Gastrocnemius medialis (tissue), 4 donors: ENCODE measurements around the gene LDLRAD4. TPM values are rescaled to one million over a fixed set of nuclear protein-coding genes. Genes with fewer than 3 reads are reported as not detected.
A peak's percentile ranks its signal among the peaks of the same experiment; 100 is the strongest.

Experiments used
- ATAC-seq, 2 donors: fragments of 150-250 bp; one replicate each; pipeline ENCODE4 v1.9.1; 2016
- DNase-seq, 2 donors: peaks; one replicate each; pipeline ENCODE4 v3.0.0-alpha.2; 2019
- H3K27ac ChIP-seq, 4 donors: fragments of 200-600 bp; sonication (generic); 1 replicate in 1 of 4; 2 replicates in 3 of 4; pipeline ENCODE4 v1.5.1; 2016 to 2018; ENCODE audit warnings: mild to moderate bottlenecking in 2 of 4, moderate library complexity in 1 of 4
- H3K27me3 ChIP-seq, 3 donors: fragments of 200-600 bp; sonication (generic) in 2 of 3; 1 replicate in 1 of 3; 2 replicates in 2 of 3; pipeline versions ENCODE4 v1.5.1 to v1.6.0; 2016 to 2019; ENCODE audit warnings: mild to moderate bottlenecking in 1 of 3, moderate library complexity in 1 of 3
- H3K36me3 ChIP-seq, 2 donors: fragments of 200-600 bp; sonication (generic) in 1 of 2; one replicate each; pipeline ENCODE4 v1.5.1; 2017 to 2018
- H3K4me1 ChIP-seq, 2 donors: fragments of 200-600 bp; sonication (generic) in 1 of 2; one replicate each; pipeline ENCODE4 v1.5.1; 2016 to 2017; ENCODE audit warnings: mild to moderate bottlenecking in 2 of 2
- H3K4me3 ChIP-seq, 4 donors: fragments of 200-600 bp; sonication (generic) in 3 of 4; 1 replicate in 1 of 4; 2 replicates in 3 of 4; pipeline ENCODE4 v1.5.1; 2016 to 2019; ENCODE audit warnings: mild to moderate bottlenecking in 2 of 4
- H3K9me3 ChIP-seq, 3 donors: fragments of 200-600 bp; sonication (generic) in 2 of 3; 1 replicate in 1 of 3; 2 replicates in 2 of 3; pipeline ENCODE4 v1.5.1; 2016 to 2019
- POLR2A ChIP-seq, 2 donors: fragments of 450-650 bp; IDR thresholded peaks; one replicate each; pipeline ENCODE4 v1.6.1; 2017; ENCODE audit warnings: antibody characterized with exemption in 2 of 2, mild to moderate bottlenecking in 2 of 2, moderate library complexity in 2 of 2
- in situ Hi-C, 4 donors: fragments of 200-750 bp; cut with MboI; loops; one replicate each; pipeline versions ENCODE4 v1.15.0 to v1.8.0; 2017; ENCODE audit warnings: low sequenced_read_pairs in 4 of 4
- intact Hi-C: fragments of 100-400 bp; cut with DNase I; formaldehyde crosslinking; loops from one replicate; pipeline ENCODE4 v1.15.1; 2023; ENCODE audit warnings: low total_unique reads
- total RNA-seq, 4 donors: library from RNA; depleted of rRNA; stranded (reverse); fragments of >200 nt; gene quantifications; one replicate each; pipeline versions ENCODE4 v1.1.0 to v1.2.3, GENCODE V29; 2016
- TF ChIP-seq, protein P1 (sequence below), 5 experiments: fragments of 450-650 bp in 3 of 5; fragments of 200-600 bp in 2 of 5; sonication (generic) in 2 of 5; IDR thresholded peaks in 4 of 5; conservative IDR thresholded peaks in 1 of 5; 1 replicate in 4 of 5; 2 replicates in 1 of 5; pipeline ENCODE4 v1.5.1; 2016 to 2019; ENCODE audit warnings: antibody characterized with exemption in 5 of 5, mild to moderate bottlenecking in 3 of 5, moderate library complexity in 3 of 5

LDLRAD4 gene
- total RNA-seq, 4 donors from 2014 or later: 3.9 to 11.1 (median 6.5) TPM

DNA sequence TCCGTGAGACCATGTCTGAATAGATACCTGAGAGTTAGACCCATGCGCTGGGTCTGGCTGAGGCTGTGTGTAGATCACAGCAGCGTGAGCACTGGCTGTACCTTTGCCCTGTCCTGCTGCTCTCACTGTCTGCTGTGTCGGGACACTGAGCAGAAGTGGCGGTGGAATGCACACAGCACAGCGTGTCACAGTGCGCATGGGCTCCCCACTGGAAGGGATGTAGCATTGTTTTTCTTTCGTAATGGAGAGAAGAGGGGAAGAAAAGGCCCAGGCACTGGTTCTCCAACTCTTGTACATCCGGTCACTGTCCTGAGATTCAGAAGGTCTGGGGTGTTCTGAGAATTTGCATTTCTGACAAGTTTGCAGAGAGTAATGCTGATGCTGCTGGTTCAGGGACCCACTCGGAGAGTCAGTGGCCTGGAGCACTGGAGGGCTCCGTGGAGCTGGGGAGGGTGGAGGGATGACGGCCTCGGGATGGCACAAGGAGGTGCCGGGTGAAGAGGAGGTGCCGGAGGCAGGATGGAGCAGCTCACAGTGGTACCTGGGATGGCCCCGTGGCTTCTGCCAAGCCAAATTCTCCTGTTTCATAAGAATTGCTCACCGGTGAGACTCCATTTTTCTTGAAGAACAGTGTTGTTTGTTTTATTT lies 252.8 kb downstream of the LDLRAD4 start:
- in situ Hi-C loops: loop anchor here in 1 of 4 donors (25.0 kb wide), 1 partner anchor 109 kb away; no protein-coding TSS in a partner anchor

DNA sequence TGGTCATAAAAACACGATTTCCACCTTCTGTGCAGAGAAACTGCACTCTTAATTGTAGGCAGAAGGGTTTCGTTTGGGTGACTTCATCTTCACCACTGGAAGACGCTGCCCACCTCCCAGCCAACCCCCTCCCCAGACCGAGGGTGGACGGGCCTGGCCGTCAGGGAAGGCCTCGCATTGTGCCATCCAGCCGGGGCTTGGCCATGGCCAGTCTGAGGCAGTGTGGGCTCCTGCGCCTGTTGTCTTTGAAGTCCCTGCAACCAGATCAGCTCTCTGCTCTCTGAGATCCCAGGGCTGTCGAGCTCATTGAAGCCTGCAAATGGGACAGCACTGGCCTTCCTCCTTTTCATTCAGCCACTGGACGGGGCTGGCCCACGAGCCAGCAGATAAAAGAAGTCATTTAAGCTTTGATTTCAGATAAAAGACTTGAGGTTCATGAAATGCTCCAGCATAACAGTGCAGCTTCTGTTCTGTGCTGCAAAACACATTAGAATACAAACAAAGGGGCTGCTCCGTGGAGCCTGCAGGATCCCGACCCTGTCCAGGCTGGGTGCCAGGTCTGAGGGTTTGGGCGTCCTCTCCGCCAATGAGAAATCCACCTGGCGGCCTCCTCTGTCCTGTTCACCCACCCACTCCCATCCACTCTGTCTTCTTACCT lies 253.5 kb downstream of the LDLRAD4 start:
- TF ChIP-seq, protein P1, sequence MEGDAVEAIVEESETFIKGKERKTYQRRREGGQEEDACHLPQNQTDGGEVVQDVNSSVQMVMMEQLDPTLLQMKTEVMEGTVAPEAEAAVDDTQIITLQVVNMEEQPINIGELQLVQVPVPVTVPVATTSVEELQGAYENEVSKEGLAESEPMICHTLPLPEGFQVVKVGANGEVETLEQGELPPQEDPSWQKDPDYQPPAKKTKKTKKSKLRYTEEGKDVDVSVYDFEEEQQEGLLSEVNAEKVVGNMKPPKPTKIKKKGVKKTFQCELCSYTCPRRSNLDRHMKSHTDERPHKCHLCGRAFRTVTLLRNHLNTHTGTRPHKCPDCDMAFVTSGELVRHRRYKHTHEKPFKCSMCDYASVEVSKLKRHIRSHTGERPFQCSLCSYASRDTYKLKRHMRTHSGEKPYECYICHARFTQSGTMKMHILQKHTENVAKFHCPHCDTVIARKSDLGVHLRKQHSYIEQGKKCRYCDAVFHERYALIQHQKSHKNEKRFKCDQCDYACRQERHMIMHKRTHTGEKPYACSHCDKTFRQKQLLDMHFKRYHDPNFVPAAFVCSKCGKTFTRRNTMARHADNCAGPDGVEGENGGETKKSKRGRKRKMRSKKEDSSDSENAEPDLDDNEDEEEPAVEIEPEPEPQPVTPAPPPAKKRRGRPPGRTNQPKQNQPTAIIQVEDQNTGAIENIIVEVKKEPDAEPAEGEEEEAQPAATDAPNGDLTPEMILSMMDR (IDR thresholded peaks at IDR 0.05 in 4 of 5, conservative IDR thresholded peaks at IDR 0.05 in 1 of 5): no peak
- no peak for TF ChIP-seq POLR2A (IDR thresholded peaks at IDR 0.05)
- in situ Hi-C loops: loop anchor here in 1 of 4 donors (25.0 kb wide), 1 partner anchor 110 kb away; no protein-coding TSS in a partner anchor
- Histone ChIP-seq H3K9me3 (no peaks in the 10 kb centered on the region), H3K27me3 (no peaks in the 10 kb centered on the region), H3K4me3 (no peak overlapping the region), H3K27ac (peak overlapping the region in 1 of 4 donors; percentile 6), H3K36me3 (no peaks in the 10 kb centered on the region), H3K4me1 (no peaks in the 10 kb centered on the region)
- ATAC-seq (no peak), DNase-seq (no peak)
- intact Hi-C loops: no loop called here

More for the DNA sequence above, 252.8 kb downstream of the LDLRAD4 start:
- Histone ChIP-seq H3K27me3 (no peaks in the 10 kb centered on the region), H3K36me3 (no peaks in the 10 kb centered on the region), H3K4me3 (no peak overlapping the region), H3K9me3 (no peaks in the 10 kb centered on the region), H3K27ac (no peak overlapping the region), H3K4me1 (no peaks in the 10 kb centered on the region)
- no peak for TF ChIP-seq POLR2A (IDR thresholded peaks at IDR 0.05)
- TF ChIP-seq, protein P1 (IDR thresholded peaks at IDR 0.05 in 4 of 5, conservative IDR thresholded peaks at IDR 0.05 in 1 of 5): no peak
- DNase-seq: no peak
- intact Hi-C loops: no loop called here
- ATAC-seq: no peak

DNA sequence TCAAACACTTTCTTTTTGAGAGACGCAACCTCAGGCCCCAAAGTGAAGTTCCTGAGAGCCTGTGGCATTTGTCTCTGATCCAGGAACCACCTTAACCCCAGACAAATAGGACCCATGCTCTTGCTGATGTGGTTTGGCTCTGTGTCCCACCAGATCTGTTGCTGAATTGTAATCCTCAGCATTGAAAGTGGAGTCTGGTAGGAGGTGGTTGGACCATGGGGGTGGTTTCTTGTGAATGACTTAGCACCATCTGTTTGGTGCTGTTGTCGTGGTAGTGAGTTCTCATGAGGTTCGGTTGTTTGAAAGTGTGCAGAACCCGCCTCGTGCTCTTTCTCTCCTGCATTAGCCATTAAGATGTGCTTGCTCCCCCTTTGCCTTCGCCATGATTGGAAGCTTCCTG lies 255.2 kb downstream of the LDLRAD4 start:
- H3K9me3 ChIP-seq: no peaks in the 10 kb centered on the region
- ATAC-seq (no peak), DNase-seq (no peak)
- no peak overlapping the region for H3K27ac ChIP-seq
- no peak for TF ChIP-seq POLR2A (IDR thresholded peaks at IDR 0.05)
- TF ChIP-seq, protein P1 (IDR thresholded peaks at IDR 0.05 in 4 of 5, conservative IDR thresholded peaks at IDR 0.05 in 1 of 5): no peak
- no peak overlapping the region for H3K4me3 ChIP-seq
- no peaks in the 10 kb centered on the region for H3K27me3 ChIP-seq
- in situ Hi-C loops: loop anchor here in 1 of 4 donors (25.0 kb wide), 1 partner anchor 111 kb away; no protein-coding TSS in a partner anchor
- intact Hi-C loops: no loop called here
- H3K36me3 ChIP-seq: no peaks in the 10 kb centered on the region
- H3K4me1 ChIP-seq: no peaks in the 10 kb centered on the region

DNA sequence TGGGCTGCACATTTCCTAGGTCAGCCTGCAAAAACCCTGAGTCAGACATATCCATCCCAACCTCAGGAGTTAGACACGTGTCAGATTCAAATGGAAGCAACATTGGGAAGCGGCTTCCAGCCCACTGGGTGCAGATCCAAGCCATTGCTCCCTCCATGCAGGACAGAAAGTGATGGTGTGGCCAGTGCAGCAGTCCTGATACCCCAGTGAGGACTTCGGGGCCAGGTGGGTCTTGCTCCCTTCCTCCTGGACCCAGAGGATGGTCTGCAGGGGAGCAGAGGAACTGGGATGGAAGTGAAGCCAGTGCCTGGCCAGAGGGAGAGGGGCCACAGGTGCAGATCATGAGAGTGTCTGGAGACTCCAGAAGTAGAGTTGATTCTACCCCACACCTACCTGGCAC lies 255.8 kb downstream of the LDLRAD4 start:
- no peak for DNase-seq
- intact Hi-C loops: no loop called here
- TF ChIP-seq, protein P1 (IDR thresholded peaks at IDR 0.05 in 4 of 5, conservative IDR thresholded peaks at IDR 0.05 in 1 of 5): no peak
- no peak for TF ChIP-seq POLR2A (IDR thresholded peaks at IDR 0.05)
- Histone ChIP-seq H3K4me3 (no peak overlapping the region), H3K27ac (no peak overlapping the region), H3K27me3 (no peaks in the 10 kb centered on the region), H3K36me3 (no peaks in the 10 kb centered on the region), H3K9me3 (no peaks in the 10 kb centered on the region), H3K4me1 (no peaks in the 10 kb centered on the region)
- no peak for ATAC-seq
- in situ Hi-C loops: loop anchor here in 1 of 4 donors (25.0 kb wide), 1 partner anchor 112 kb away; no protein-coding TSS in a partner anchor
